HepG2 (cell line): ENCODE measurements around the gene AJM1. TPM values are rescaled to one million over a fixed set of nuclear protein-coding genes. Genes with fewer than 3 reads are reported as not detected.

Source experiments
- ATAC-seq: fragments of 200-7000 bp; cut with Tn5 transposase; 3 replicates; pipeline ENCODE4 v1.9.1; 2020; ENCODE audit warnings: mild to moderate bottlenecking, moderate library complexity
- BruUV-seq: library from RNA; stranded (reverse); fragments of 400-500 nt; replicated peaks from 2 replicates; lab custom pipeline; 2021; lab: Mats Ljungman, UMichigan
- CTCF ChIA-PET: fragments of 300-600 bp; formaldehyde crosslinking; extraction: SDS; loops from one replicate; lab custom pipeline; 2021; ENCODE audit warnings: low total read pairs, inconsistent platforms, low intra/inter-chr PET ratio; lab: Yijun Ruan, JAX
- POLR2A ChIA-PET: fragments of 350-600 bp; sonication (Branson Sonifier 250); formaldehyde crosslinking; loops from one replicate; lab custom pipeline; 2020; ENCODE audit warnings: antibody characterized with exemption, inconsistent platforms; lab: Yijun Ruan, JAX
- DNase-seq: peaks from one replicate; pipeline ENCODE4 v3.0.0-alpha.2; 2015; ENCODE audit warnings: low spot score
- FAIRE-seq: peaks from 3 replicates; lab custom pipeline; 2011; peaks lifted over from hg19 to GRCh38; lab: Jason Lieb, UNC
- H2AFZ ChIP-seq: one replicate; pipeline ENCODE4 v1.6.1; 2011; ENCODE audit warnings: low read length, inconsistent platforms
- H3K27ac ChIP-seq: fragments of 300-600 bp; 3 replicates; pipeline ENCODE4 v1.8.0; 2011; ENCODE audit warnings: mixed run types, mild to moderate bottlenecking, mixed read lengths, low read length, inconsistent platforms; ENCODE audit not compliant: insufficient read depth; ENCODE audit errors: extremely low read length
- H3K27me3 ChIP-seq, 2 experiments: fragments of 200-600 bp in 1 of 2; 2 replicates in 1 of 2; 3 replicates in 1 of 2; pipeline versions ENCODE4 v1.6.0 to v1.8.0; 2011; ENCODE audit warnings: low read length in 2 of 2, mild to moderate bottlenecking in 2 of 2, moderate library complexity in 2 of 2, inconsistent platforms in 1 of 2; ENCODE audit not compliant: insufficient read depth in 2 of 2, control insufficient read depth in 1 of 2
- H3K36me3 ChIP-seq, 2 experiments: fragments of 200-600 bp in 1 of 2; replicated peaks in 1 of 2; 2 replicates in 1 of 2; 3 replicates in 1 of 2; pipeline versions ENCODE4 v1.5.1 to v1.8.0; 2011; ENCODE audit warnings: low read length in 2 of 2, inconsistent platforms in 1 of 2; ENCODE audit not compliant: insufficient read depth in 2 of 2, control insufficient read depth in 1 of 2
- H3K4me1 ChIP-seq: 2 replicates; pipeline ENCODE4 v1.5.1; 2012; ENCODE audit warnings: low read length, inconsistent platforms; ENCODE audit not compliant: insufficient read depth
- H3K4me2 ChIP-seq: 2 replicates; pipeline ENCODE4 v1.6.0; 2011; ENCODE audit warnings: low read depth, low read length, inconsistent platforms
- H3K4me3 ChIP-seq, 3 experiments: fragments of 200-600 bp in 1 of 3; sonication (generic), shearing (Covaris generic) in 1 of 3; replicated peaks in 1 of 3; 2 replicates each; pipeline ENCODE4 v1.5.1; 2011 to 2016; ENCODE audit warnings: low read length in 3 of 3, inconsistent platforms in 2 of 3, low read depth in 2 of 3, mild to moderate bottlenecking in 2 of 3, control low read depth in 1 of 3, mixed read lengths in 1 of 3; ENCODE audit not compliant: insufficient read depth in 1 of 3
- H3K79me2 ChIP-seq: one replicate; pipeline ENCODE4 v1.6.1; 2011; ENCODE audit warnings: low read length, inconsistent platforms; ENCODE audit not compliant: insufficient read depth
- H3K9ac ChIP-seq: 2 replicates; pipeline ENCODE4 v1.6.0; 2011; ENCODE audit warnings: mild to moderate bottlenecking, low read depth, low read length, inconsistent platforms; ENCODE audit not compliant: insufficient read depth
- H3K9me3 ChIP-seq: 2 replicates; pipeline ENCODE4 v1.5.1; 2012; ENCODE audit warnings: mild to moderate bottlenecking, low read length
- H4K20me1 ChIP-seq: 2 replicates; pipeline ENCODE4 v1.6.0; 2011; ENCODE audit warnings: inconsistent platforms, mild to moderate bottlenecking, low read length, moderate library complexity; ENCODE audit not compliant: insufficient read depth
- JUN ChIP-seq: sonication (generic); formaldehyde crosslinking; IDR thresholded peaks from 2 replicates; pipeline ENCODE4 v1.4.0; 2020; ENCODE audit warnings: mild to moderate bottlenecking, missing genetic modification reagents
- POGK ChIP-seq: sonication (generic); formaldehyde crosslinking; conservative IDR thresholded peaks from 2 replicates; pipeline ENCODE4 v1.8.0; 2022; ENCODE audit warnings: mild to moderate bottlenecking, moderate library complexity, missing genetic modification reagents
- SIN3A ChIP-seq: IDR thresholded peaks from 2 replicates; pipeline ENCODE4 v1.6.1; 2011; ENCODE audit warnings: low read depth, mild to moderate bottlenecking, control low read depth, low read length, borderline replicate concordance
- TEAD3 ChIP-seq: optimal IDR thresholded peaks from 2 replicates; pipeline ENCODE3; 2016; ENCODE audit warnings: borderline replicate concordance
- ZNF205 ChIP-seq: IDR thresholded peaks from 2 replicates; pipeline ENCODE4 v1.6.1; 2018; ENCODE audit warnings: missing biosample characterization, missing genetic modification reagents
- ZNF335 ChIP-seq: sonication (generic); formaldehyde crosslinking; IDR thresholded peaks from 2 replicates; pipeline ENCODE4 v1.4.0; 2020; ENCODE audit warnings: missing genetic modification reagents
- ZNF546 ChIP-seq: sonication (generic); formaldehyde crosslinking; conservative IDR thresholded peaks from 2 replicates; pipeline ENCODE4 v1.8.1; 2023; ENCODE audit warnings: mild to moderate bottlenecking, missing genetic modification reagents
- WGBS: methylation state at CpG from one replicate; pipeline ENCODE4 v1.1.6; 2017; ENCODE audit warnings: low lambda C conversion rate; 5-methylcytosine and 5-hydroxymethylcytosine counted together
- in situ Hi-C: cut with HindIII; loops from 2 replicates; pipeline ENCODE4 v1.10.0; 2017; ENCODE audit warnings: low pct_unique_long_range_greater_than_20kb; ENCODE audit not compliant: extremely low pct_ligation_motif_present
- intact Hi-C: fragments of 100-400 bp; cut with micrococcal nuclease; formaldehyde crosslinking; loops from one replicate; pipeline ENCODE4 v1.10.0; 2022; ENCODE audit not compliant: unreplicated experiment
- polyA plus RNA-seq, 8 experiments: library from polyadenylated mRNA; depleted of rRNA in 3 of 8; stranded (reverse) in 7 of 8; unstranded in 1 of 8; fragments of >200 nt; fragmentation: Illumina TruSeq in 4 of 8; extraction: Trizol in 4 of 8; gene quantifications; 2 replicates each; pipeline versions ENCODE4 v1.2.1 to v1.2.3, GENCODE V29; 2011 to 2016; ENCODE audit warnings: low read depth in 4 of 8, missing spikeins in 1 of 8, mixed read lengths in 1 of 8; ENCODE audit not compliant: insufficient read depth in 1 of 8
- total RNA-seq, 5 experiments: library from RNA; depleted of rRNA; stranded (reverse); fragments of >200 nt; fragmentation: Illumina TruSeq; extraction: Trizol; gene quantifications; 2 replicates each; pipeline ENCODE4 v1.2.3, GENCODE V29; 2016; ENCODE audit warnings: low read depth in 1 of 5
- TF ChIP-seq, protein P1 (sequence below): sonication (generic); formaldehyde crosslinking; IDR thresholded peaks from 2 replicates; pipeline ENCODE4 v1.5.1; 2020; ENCODE audit warnings: mild to moderate bottlenecking, missing genetic modification reagents, moderate library complexity
- TF ChIP-seq, protein P2 (sequence below): sonication (generic); formaldehyde crosslinking; IDR thresholded peaks from 2 replicates; pipeline ENCODE4 v1.5.0; 2020; ENCODE audit warnings: missing genetic modification reagents, mild to moderate bottlenecking, borderline replicate concordance
- TF ChIP-seq, protein P3 (sequence below): IDR thresholded peaks from 2 replicates; pipeline ENCODE4 v1.6.1; 2016

AJM1 gene
- total and polyA plus RNA-seq, 2 of the 13 experiments (the other 11 are each of a cell fraction or from before 2014, with no cell fraction given), result 1.1 to 1.2 TPM

DNA sequence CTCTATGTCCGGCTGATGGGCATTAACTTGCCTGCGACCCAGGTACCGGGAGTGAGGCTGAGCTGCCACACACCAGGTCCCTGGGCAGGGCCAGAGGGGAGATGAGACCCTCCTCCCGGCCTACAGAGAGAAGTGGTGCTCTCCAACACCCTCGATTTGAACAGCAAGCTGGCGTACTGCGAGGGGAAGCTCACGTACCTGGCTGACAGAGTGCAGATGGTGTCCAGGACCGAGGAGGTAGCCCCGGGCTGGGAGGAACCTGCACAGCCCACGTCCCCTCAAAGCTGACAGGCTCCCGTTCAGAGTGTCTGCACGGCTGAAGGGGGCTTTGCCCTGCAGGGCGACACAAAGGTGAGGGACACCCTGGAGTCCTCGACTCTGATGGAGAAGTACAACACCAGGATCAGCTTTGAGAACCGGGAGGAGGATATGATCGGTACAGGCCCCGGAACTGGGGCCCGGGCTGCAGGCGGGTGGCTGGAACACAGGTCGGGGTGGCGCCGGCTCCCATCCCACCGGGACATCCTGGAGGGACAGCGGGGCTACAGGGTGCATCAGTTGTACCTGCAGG lies 35.6 kb upstream of the AJM1 start (continued):
- TF ChIP-seq, protein P1, sequence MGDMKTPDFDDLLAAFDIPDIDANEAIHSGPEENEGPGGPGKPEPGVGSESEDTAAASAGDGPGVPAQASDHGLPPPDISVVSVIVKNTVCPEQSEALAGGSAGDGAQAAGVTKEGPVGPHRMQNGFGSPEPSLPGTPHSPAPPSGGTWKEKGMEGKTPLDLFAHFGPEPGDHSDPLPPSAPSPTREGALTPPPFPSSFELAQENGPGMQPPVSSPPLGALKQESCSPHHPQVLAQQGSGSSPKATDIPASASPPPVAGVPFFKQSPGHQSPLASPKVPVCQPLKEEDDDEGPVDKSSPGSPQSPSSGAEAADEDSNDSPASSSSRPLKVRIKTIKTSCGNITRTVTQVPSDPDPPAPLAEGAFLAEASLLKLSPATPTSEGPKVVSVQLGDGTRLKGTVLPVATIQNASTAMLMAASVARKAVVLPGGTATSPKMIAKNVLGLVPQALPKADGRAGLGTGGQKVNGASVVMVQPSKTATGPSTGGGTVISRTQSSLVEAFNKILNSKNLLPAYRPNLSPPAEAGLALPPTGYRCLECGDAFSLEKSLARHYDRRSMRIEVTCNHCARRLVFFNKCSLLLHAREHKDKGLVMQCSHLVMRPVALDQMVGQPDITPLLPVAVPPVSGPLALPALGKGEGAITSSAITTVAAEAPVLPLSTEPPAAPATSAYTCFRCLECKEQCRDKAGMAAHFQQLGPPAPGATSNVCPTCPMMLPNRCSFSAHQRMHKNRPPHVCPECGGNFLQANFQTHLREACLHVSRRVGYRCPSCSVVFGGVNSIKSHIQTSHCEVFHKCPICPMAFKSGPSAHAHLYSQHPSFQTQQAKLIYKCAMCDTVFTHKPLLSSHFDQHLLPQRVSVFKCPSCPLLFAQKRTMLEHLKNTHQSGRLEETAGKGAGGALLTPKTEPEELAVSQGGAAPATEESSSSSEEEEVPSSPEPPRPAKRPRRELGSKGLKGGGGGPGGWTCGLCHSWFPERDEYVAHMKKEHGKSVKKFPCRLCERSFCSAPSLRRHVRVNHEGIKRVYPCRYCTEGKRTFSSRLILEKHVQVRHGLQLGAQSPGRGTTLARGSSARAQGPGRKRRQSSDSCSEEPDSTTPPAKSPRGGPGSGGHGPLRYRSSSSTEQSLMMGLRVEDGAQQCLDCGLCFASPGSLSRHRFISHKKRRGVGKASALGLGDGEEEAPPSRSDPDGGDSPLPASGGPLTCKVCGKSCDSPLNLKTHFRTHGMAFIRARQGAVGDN, result peak; percentile 10; the same call in 1 of the 2 replicates

DNA sequence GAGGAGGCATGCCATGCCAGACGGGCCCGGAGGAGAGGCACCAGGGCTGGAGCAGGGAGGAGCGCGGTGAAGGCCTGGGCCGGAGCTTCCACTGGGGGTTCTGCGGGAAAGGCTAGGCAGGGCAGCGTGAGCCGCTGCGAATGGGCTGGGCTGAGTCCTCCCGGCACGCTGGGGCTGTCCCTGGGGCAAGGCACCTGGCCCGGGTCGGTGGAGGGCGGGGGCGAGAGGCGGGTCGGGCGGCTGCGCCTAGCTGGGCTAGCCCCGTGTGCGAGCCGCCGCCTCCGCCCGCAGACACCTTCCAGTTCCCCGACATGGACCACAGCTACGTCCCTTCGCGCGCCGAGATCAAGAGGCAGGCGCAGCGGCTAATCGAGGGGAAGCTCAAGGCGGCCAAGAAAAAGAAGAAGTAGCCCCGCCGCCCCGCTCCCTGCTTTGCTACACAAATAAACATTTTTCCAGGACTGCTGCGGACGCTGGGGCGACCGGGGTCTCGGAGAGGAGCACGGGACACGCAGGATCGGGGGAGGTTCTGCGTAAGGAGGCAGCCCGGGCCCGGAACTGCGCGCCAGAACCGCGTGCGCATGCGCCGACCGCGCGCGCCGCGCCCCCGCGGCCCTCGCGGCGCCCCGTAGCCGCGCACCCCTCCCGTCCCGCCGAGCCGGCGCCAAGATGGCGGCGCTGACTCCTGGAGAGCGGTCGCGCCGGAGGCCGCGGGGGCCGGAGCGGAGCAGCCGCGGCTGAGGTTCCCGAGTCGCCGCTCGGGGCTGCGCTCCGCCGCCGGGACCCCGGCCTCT lies 34.8 kb upstream of the AJM1 start, which contains the start of gene RABL6:
Gene RABL6, plus strand, starts transcription at position 668 of the 794 bp plus-strand sequence. CDS start 249 bp downstream, outside the sequence.
- H3K4me2 ChIP-seq, result peak within 1 kb of the TSS; percentile 88
- in situ Hi-C loops, result no loop called here
- FAIRE-seq, result no peak
- 0 out of 2 replicates have a peak, but pooled peaks have one; percentile 40 for TF ChIP-seq ZNF335
- peak; percentile 48; the same call in 1 of the 2 replicates for TF ChIP-seq SIN3A
- TF ChIP-seq, protein P2, sequence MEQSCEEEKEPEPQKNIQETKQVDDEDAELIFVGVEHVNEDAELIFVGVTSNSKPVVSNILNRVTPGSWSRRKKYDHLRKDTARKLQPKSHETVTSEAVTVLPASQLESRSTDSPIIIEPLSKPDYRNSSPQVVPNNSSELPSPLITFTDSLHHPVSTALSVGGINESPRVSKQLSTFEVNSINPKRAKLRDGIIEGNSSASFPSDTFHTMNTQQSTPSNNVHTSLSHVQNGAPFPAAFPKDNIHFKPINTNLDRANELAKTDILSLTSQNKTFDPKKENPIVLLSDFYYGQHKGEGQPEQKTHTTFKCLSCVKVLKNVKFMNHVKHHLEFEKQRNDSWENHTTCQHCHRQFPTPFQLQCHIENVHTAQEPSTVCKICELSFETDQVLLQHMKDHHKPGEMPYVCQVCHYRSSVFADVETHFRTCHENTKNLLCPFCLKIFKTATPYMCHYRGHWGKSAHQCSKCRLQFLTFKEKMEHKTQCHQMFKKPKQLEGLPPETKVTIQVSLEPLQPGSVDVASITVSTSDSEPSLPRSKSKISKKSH (CRISPR knock-in tag), result peak; percentile 67; the same call in 1 of the 2 replicates
- TF ChIP-seq POGK (CRISPR knock-in tag), result peak; percentile 57; the same call in 1 of the 2 replicates
- TF ChIP-seq, protein P3, sequence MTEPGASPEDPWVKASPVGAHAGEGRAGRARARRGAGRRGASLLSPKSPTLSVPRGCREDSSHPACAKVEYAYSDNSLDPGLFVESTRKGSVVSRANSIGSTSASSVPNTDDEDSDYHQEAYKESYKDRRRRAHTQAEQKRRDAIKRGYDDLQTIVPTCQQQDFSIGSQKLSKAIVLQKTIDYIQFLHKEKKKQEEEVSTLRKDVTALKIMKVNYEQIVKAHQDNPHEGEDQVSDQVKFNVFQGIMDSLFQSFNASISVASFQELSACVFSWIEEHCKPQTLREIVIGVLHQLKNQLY (CRISPR knock-in tag), result no peak
- no peak for TF ChIP-seq JUN
- peak; percentile 25 for TF ChIP-seq TEAD3 (CRISPR knock-in tag)
- 0 out of 2 replicates have a peak, but pooled peaks have one; percentile 44 for TF ChIP-seq ZNF205
- TF ChIP-seq ZNF546 (CRISPR knock-in tag), result no peak

More for the DNA sequence above, 34.8 kb upstream of the AJM1 start, which contains the start of gene RABL6:
- peaks cover 59% of the 10 kb centered on the region for H3K79me2 ChIP-seq
- no peak within 1 kb of the TSS for H2AFZ ChIP-seq
- peaks cover 2 to 7% of the 10 kb centered on the region in 2 experiments; a peak in 2 of 5 replicates for H3K36me3 ChIP-seq
- DNase-seq, result peak; percentile 40
- no peaks in the 10 kb centered on the region for H3K27me3 ChIP-seq
- no peaks in the 10 kb centered on the region for H3K9me3 ChIP-seq
- peak within 1 kb of the TSS; percentile 86 for H3K9ac ChIP-seq
- WGBS, result 0% methylated on average over 2 of the region's 96 CpGs
- intact Hi-C loops, result no loop called here
- H3K27ac ChIP-seq, result peak within 1 kb of the TSS; percentile 76
- BruUV-seq, result TSS peak; percentile 63
- peak within 1 kb of the TSS; percentile 88 to 96 (median 92) for H3K4me3 ChIP-seq
- CTCF ChIA-PET, result interaction anchor here (1.0 kb wide), 1 partner anchor 15 kb away, joined by 4 read pairs; no protein-coding TSS in a partner anchor
- H4K20me1 ChIP-seq, result no peaks in the 10 kb centered on the region; the same call in 1 of the 2 replicates
- POLR2A ChIA-PET, result interaction anchor here (1.0 to 5.0 kb wide), 8 partner anchors 7 to 248 kb away, joined by 3 to 35 read pairs (median 6); partner anchors contain the start of genes CCDC183, TMEM141 and TRAF2
- H3K4me1 ChIP-seq, result peaks cover 68% of the 10 kb centered on the region
- peak; percentile 58 for ATAC-seq
